GM06990 (cell line): ENCODE data around the gene IQCK.

ENCODE experiments used
- DNase-seq: peaks from one replicate; pipeline ENCODE4 v3.0.0-alpha.2; 2011; ENCODE audit not compliant: insufficient read length; ENCODE audit errors: extremely low read depth
- H3K27me3 ChIP-seq: replicated peaks from 2 replicates; pipeline ENCODE4 v1.6.0; 2011; ENCODE audit warnings: low read length; ENCODE audit not compliant: control insufficient read depth, insufficient read depth
- H3K36me3 ChIP-seq: 2 replicates; pipeline ENCODE4 v1.5.1; 2011; ENCODE audit warnings: low read length; ENCODE audit not compliant: control insufficient read depth, insufficient read depth
- H3K4me3 ChIP-seq: replicated peaks from 2 replicates; pipeline ENCODE4 v1.5.1; 2011; ENCODE audit warnings: low read depth, mild to moderate bottlenecking, control low read depth, low read length
- TF ChIP-seq, protein P1 (sequence below): IDR thresholded peaks from 2 replicates; pipeline ENCODE4 v1.5.1; 2011; ENCODE audit warnings: low read length, control low read depth, mild to moderate bottlenecking, inconsistent platforms; ENCODE audit not compliant: insufficient read depth, poor library complexity, severe bottlenecking

IQCK gene

DNA sequence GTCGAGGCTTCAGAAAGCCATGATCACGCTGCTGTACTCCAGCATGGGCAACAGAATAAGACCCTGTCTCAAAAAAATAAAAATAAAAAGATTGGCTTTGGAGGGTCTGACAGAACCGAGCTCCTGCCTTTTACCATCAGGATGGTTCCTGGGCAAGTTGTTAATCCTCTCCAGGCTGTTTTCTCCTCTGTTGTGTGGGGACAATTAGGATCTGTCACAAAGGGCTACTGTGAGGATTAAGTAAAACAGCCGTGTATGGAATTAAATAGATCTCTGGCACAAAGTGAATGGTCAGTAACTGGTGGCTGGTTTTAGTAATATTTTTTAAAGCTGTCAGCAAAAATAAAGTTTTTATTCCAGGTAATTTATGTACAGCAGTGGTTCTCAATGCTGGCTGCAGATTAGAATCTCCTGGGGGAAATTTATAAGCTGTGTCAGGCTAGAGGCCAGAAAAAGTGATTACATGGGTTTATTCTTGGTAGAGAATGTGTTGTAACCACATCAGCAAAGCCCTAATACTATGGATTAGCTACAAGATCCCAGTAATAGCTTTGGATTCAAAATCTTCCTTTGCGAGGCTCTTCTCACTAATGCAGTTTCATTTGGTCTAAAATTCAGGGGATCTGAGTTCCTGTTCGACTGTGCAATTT lies 119.4 kb downstream of the IQCK start:
- H3K36me3 ChIP-seq, result no peaks in the 10 kb centered on the region
- H3K4me3 ChIP-seq, result no peak overlapping the region
- no peak for DNase-seq
- TF ChIP-seq, protein P1, sequence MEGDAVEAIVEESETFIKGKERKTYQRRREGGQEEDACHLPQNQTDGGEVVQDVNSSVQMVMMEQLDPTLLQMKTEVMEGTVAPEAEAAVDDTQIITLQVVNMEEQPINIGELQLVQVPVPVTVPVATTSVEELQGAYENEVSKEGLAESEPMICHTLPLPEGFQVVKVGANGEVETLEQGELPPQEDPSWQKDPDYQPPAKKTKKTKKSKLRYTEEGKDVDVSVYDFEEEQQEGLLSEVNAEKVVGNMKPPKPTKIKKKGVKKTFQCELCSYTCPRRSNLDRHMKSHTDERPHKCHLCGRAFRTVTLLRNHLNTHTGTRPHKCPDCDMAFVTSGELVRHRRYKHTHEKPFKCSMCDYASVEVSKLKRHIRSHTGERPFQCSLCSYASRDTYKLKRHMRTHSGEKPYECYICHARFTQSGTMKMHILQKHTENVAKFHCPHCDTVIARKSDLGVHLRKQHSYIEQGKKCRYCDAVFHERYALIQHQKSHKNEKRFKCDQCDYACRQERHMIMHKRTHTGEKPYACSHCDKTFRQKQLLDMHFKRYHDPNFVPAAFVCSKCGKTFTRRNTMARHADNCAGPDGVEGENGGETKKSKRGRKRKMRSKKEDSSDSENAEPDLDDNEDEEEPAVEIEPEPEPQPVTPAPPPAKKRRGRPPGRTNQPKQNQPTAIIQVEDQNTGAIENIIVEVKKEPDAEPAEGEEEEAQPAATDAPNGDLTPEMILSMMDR, result no peak
- H3K27me3 ChIP-seq, result no peaks in the 10 kb centered on the region

DNA sequence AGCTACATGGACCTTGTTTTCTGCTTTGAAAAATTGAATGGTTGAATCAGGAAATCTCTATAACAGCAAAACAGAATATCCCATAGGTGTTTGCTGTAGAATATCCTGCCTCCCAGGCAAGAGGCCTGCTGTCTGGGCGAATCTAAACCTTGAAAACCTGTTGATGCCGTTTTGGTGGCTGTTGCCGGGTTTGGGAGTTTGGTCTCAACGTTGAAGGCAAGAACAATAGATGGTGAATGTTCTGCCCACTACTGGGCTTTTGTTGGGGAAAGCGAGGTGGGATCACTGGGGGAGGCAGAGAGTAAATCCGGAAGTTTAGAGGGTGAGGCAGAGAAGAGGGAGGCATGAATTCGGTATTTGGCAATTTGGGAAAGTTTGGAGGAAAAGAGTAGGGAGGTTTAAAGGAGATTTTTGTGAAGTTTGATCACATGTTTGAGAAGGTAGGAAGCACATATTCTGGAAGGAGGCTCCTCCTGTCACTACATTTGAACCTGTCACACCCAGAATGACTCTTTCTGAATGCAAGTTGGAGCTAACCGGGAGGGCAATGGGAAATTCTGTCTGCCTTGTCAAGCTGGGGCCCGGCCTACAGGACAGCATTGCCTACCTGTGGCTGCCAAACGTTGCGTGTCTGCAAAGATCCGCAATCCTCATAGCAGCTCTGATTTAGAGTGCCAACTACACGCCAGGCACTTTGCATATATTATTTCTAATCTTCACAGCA lies 120.1 kb downstream of the IQCK start:
- no peak for DNase-seq
- Histone ChIP-seq H3K27me3 (no peaks in the 10 kb centered on the region), H3K36me3 (no peaks in the 10 kb centered on the region), H3K4me3 (no peak overlapping the region)
- TF ChIP-seq, protein P1, result no peak

DNA sequence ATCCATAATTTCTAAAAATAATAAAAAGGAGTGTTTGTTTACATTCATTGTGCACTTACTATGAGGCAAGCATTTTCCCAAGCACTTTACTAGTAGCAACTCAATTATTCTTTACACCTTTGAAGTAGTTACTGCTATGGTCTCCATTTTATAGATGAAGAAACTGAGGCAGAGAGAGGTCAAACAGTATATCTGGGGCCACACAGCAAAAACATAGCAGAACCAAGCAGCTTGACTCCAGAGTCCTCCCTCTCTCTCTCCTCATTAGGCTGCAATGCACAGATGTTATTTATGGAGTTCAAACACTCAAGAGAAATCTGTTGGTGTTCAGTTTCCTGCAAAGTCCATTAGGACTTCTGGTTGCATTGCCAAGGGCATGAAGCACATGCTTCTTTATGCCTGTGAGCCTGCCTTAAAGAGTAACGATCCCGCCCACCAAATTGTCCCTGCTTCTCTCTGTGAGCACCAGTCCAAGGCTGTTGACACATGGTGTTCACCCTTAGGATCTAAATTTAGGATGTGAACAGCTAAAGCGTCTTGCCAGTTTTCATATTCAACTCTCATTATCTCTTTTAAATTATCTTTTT lies 122.5 kb downstream of the IQCK start:
- Histone ChIP-seq H3K27me3 (no peaks in the 10 kb centered on the region), H3K4me3 (no peak overlapping the region), H3K36me3 (no peaks in the 10 kb centered on the region)
- TF ChIP-seq, protein P1, result no peak
- no peak for DNase-seq

DNA sequence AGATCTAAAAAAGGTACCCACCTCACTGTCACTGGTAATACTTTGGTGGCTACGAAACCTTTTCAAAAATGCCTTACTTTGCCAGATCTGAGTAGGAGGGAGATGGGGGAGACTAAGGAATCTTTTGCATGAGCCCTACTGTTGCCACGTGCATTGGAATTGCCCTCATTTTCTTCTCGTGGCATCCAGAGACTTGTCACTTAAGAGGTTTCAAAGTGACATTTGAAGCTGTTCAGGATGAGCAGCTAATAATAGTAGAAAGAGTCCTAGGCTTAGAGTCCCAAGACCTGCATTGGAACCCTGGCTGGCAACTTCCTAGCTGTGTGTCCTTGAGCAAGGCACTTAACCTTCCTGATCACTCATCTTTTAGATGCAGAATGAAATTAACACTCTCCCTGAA lies 123.1 kb downstream of the IQCK start:
- Histone ChIP-seq H3K4me3 (no peak overlapping the region), H3K36me3 (no peaks in the 10 kb centered on the region), H3K27me3 (no peaks in the 10 kb centered on the region)
- no peak for DNase-seq
- TF ChIP-seq, protein P1, result no peak

DNA sequence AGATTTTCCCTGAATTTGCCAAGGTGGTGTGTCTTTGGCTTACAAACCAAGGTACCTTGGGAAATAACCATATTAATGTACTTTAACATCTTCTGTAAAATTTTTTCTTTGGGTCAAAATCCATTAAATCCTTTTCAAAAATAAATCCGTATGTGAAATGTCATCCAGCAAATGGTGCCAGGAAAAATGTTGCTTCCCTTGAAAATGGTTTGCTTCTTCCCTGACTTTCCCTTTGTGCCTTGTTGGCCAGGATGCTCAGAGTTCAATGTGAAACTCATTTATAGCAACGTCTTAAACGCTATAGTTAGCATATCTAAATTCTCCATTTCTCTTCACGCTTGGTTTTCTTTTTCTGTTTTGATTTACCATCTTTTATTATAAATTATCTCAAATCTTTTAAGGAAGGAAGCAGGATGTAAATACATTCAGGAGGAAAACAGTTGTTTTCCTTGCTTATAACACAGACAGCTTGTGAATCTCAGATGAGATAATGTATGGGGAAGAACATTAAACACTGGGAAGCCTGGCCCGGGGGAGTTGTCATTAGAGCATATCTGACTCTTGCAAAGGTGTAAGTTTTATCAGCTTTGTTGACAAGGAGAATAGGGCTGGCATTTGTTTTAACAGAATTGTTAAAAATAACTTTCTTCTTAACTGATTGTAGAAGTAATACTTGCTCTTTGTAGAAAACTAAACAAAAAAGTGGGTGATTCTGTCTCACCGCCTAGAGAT lies 124.5 kb downstream of the IQCK start:
- TF ChIP-seq, protein P1, result no peak
- Histone ChIP-seq H3K36me3 (no peaks in the 10 kb centered on the region), H3K4me3 (no peak overlapping the region), H3K27me3 (no peaks in the 10 kb centered on the region)
- no peak for DNase-seq
